ENCODE data around the gene IMMT. TPM values are rescaled to one million over a fixed set of nuclear protein-coding genes. Genes with fewer than 3 reads are reported as not detected.
A peak's percentile ranks its signal among the peaks of the same experiment; 100 is the strongest.

The IMMT gene
- total RNA-seq, 1 donor from 2014 or later: 70.4 TPM

DNA sequence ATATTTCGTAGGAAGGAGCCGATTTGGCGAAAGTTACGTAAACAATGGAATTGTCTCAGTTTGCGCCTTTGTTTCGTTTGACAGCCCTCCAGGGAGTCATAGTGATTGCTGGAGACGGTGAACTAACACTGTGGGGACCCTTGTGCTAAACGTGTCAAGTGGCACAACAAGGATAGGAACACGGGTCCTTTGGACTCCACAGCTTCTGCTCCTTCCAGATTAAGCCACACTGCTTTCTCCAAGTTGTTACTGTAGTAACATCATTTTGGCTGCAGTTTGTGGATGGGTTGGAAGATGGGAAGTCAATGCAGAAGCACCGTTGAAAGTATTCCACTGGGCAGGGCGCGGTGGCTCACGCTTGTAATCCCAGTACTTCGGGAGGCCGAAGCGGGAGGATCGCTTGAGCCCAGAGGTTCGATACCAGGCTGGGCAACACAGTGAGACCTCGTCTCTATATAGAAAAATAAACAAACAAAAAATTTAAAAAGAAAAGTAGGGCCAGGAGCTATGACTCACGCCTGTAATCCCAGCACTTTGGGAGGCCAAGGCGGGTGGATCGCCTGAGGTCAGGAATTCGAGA is 636 bp upstream of the IMMT start:
- Mint-ChIP-seq H3K4me3 (peak overlapping the region; percentile 81), H3K27ac (peak overlapping the region; percentile 97), H3K4me1 (peaks cover 39% of the 10 kb centered on the region), H3K27me3 (ENCODE audit: low read depth) (no peaks in the 10 kb centered on the region), H3K36me3 (no peaks in the 10 kb centered on the region), H3K9me3 (no peaks in the 10 kb centered on the region)
- no peak for DNase-seq (ENCODE audit: low spot score in 2 of 2, unreplicated experiment in 2 of 2)
- TF ChIP-seq, protein P1, sequence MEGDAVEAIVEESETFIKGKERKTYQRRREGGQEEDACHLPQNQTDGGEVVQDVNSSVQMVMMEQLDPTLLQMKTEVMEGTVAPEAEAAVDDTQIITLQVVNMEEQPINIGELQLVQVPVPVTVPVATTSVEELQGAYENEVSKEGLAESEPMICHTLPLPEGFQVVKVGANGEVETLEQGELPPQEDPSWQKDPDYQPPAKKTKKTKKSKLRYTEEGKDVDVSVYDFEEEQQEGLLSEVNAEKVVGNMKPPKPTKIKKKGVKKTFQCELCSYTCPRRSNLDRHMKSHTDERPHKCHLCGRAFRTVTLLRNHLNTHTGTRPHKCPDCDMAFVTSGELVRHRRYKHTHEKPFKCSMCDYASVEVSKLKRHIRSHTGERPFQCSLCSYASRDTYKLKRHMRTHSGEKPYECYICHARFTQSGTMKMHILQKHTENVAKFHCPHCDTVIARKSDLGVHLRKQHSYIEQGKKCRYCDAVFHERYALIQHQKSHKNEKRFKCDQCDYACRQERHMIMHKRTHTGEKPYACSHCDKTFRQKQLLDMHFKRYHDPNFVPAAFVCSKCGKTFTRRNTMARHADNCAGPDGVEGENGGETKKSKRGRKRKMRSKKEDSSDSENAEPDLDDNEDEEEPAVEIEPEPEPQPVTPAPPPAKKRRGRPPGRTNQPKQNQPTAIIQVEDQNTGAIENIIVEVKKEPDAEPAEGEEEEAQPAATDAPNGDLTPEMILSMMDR (IDR thresholded peaks at IDR 0.05; ENCODE audit: unreplicated experiment): no peak

GRCh38 chr2:86194751-86195054 is 559 bp downstream of the IMMT start:
- peak overlapping the region; percentile 81 for H3K4me3 Mint-ChIP-seq
- H3K9me3 Mint-ChIP-seq: no peaks in the 10 kb centered on the region
- DNase-seq (ENCODE audit: low spot score in 2 of 2, unreplicated experiment in 2 of 2): no peak
- peak overlapping the region; percentile 97 for H3K27ac Mint-ChIP-seq
- H3K36me3 Mint-ChIP-seq: peaks cover 3% of the 10 kb centered on the region
- H3K27me3 Mint-ChIP-seq (ENCODE audit: low read depth): no peaks in the 10 kb centered on the region
- TF ChIP-seq, protein P1 (IDR thresholded peaks at IDR 0.05; ENCODE audit: unreplicated experiment): no peak
- H3K4me1 Mint-ChIP-seq: peaks cover 33% of the 10 kb centered on the region

GRCh38 chr2:86193901-86194567 is 1.2 kb downstream of the IMMT start:
- Mint-ChIP-seq H3K9me3 (no peaks in the 10 kb centered on the region), H3K36me3 (peaks cover 3% of the 10 kb centered on the region), H3K27ac (peak overlapping the region; percentile 97), H3K27me3 (ENCODE audit: low read depth) (no peaks in the 10 kb centered on the region), H3K4me1 (peaks cover 30% of the 10 kb centered on the region), H3K4me3 (peak overlapping the region; percentile 81)
- no peak for DNase-seq (ENCODE audit: low spot score in 2 of 2, unreplicated experiment in 2 of 2)
- TF ChIP-seq, protein P1 (IDR thresholded peaks at IDR 0.05; ENCODE audit: unreplicated experiment): no peak

DNA sequence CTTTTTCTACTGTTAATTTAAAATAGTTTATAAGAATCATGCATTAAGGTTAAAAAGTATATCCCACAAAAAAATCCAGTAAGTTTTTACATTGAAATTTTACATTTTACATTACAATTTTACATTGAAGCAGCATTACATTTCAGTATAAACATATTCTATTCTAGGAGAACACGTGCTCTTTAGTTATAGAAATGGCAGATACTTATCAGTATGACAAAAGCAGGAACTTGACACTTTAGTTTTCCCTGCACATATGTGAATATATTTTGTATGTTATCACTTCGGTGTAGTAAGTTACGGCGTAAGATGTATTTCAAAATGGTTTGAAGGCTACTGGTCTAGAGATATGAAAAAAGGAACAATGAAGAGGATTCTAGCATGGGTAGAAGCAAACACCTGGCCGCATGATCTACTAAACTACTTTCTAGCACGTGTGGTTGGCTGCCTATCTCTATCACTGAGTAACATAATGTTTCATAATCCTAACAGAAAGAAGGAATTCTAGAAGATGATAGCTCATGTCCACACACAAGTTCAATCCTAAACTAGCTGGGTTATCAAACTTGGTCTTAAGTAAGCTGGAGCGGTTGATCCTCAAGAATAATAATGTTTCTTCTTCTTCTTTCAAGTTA is 5.4 kb downstream of the IMMT start:
- TF ChIP-seq, protein P1 (IDR thresholded peaks at IDR 0.05; ENCODE audit: unreplicated experiment): no peak
- Mint-ChIP-seq H3K4me3 (no peak overlapping the region), H3K27me3 (ENCODE audit: low read depth) (no peaks in the 10 kb centered on the region), H3K9me3 (no peaks in the 10 kb centered on the region), H3K36me3 (peaks cover 6% of the 10 kb centered on the region), H3K27ac (no peak overlapping the region), H3K4me1 (peaks cover 23% of the 10 kb centered on the region)
- DNase-seq (ENCODE audit: low spot score in 2 of 2, unreplicated experiment in 2 of 2): no peak

- Mint-ChIP-seq H3K27ac (no peak overlapping the region), H3K9me3 (no peaks in the 10 kb centered on the region), H3K27me3 (ENCODE audit: low read depth) (no peaks in the 10 kb centered on the region), H3K36me3 (peaks cover 6% of the 10 kb centered on the region), H3K4me3 (no peak overlapping the region), H3K4me1 (peaks cover 9% of the 10 kb centered on the region)
- TF ChIP-seq, protein P1 (IDR thresholded peaks at IDR 0.05; ENCODE audit: unreplicated experiment): no peak
- no peak for DNase-seq (ENCODE audit: low spot score in 2 of 2, unreplicated experiment in 2 of 2)
These were observed 8.8 kb downstream of the IMMT start for GRCh38 chr2:86186431-86186830.
